SK-N-MC (cell line): ENCODE results near the gene CAMKMT.

Source experiments
- DNase-seq: peaks from one replicate; pipeline ENCODE4 v3.0.0-alpha.2; 2011; ENCODE audit warnings: low read depth, low spot score
- H3K27ac ChIP-seq: fragments of 200-600 bp; sonication (generic); 2 replicates; pipeline ENCODE4 v1.5.1; 2016; ENCODE audit warnings: mixed run types
- H3K36me3 ChIP-seq: fragments of 200-600 bp; sonication (generic); 2 replicates; pipeline ENCODE4 v1.6.1; 2017; ENCODE audit warnings: antibody characterized with exemption, low read length, mixed read lengths; ENCODE audit not compliant: insufficient read depth
- H3K4me3 ChIP-seq: fragments of 200-600 bp; sonication (generic); 2 replicates; pipeline ENCODE4 v1.5.1; 2016
- H3K9ac ChIP-seq: fragments of 200-600 bp; sonication (generic); 2 replicates; pipeline ENCODE4 v1.8.0; 2017; ENCODE audit warnings: mixed run types, mixed read lengths; ENCODE audit not compliant: insufficient read length
- H3K9me3 ChIP-seq: fragments of 200-600 bp; sonication (generic); 2 replicates; pipeline ENCODE4 v1.6.1; 2017; ENCODE audit warnings: low read depth, mild to moderate bottlenecking, antibody characterized with exemption, low read length, moderate library complexity, mixed read lengths
- EZH2 ChIP-seq: fragments of 200-600 bp; sonication (generic); IDR thresholded peaks from one replicate; pipeline ENCODE4 v1.6.1; 2017; ENCODE audit warnings: antibody characterized with exemption
- FOXP2 ChIP-seq: optimal IDR thresholded peaks from 2 replicates; pipeline ENCODE3; 2011; ENCODE audit warnings: mild to moderate bottlenecking, moderate library complexity; ENCODE audit not compliant: insufficient read depth; ENCODE audit errors: extremely low read length, control extremely low read depth
- POLR2AphosphoS5 ChIP-seq: IDR thresholded peaks from 2 replicates; pipeline ENCODE4 v1.6.1; 2012; ENCODE audit warnings: mild to moderate bottlenecking, low read depth, low read length, borderline replicate concordance

The CAMKMT gene

GRCh38 chr2:44632931-44633689 is 271.4 kb downstream of the CAMKMT start:
- TF ChIP-seq FOXP2 (no peak), EZH2 (no peak), POLR2AphosphoS5 (no peak)

DNA sequence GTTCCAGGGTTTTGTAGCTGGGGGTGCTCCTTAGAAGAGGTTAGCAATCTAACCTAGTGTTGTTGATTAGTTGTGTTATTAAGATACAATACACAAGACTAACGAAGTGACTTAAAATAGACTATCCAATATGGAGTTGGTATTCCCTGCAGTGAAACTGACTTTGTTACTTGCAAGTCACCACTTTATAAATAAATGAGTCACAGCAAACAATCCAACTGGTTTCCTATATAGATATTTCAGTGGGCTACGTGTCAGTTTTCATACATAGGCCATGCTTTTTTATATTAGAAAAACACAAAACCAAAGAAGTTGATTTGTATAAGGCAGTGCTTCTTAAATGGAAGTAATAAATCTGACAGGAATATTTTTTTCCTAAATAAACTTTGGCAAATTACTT is 274.0 kb downstream of the CAMKMT start:
- no peak for DNase-seq
- Histone ChIP-seq H3K36me3 (no peaks in the 10 kb centered on the region), H3K9ac (no peak overlapping the region), H3K9me3 (no peaks in the 10 kb centered on the region), H3K27ac (no peak overlapping the region), H3K4me3 (no peak overlapping the region)
- TF ChIP-seq POLR2AphosphoS5 (no peak), EZH2 (no peak), FOXP2 (no peak)

More at GRCh38 chr2:44632931-44633689, 271.4 kb downstream of the CAMKMT start:
- Histone ChIP-seq H3K9ac (no peak overlapping the region), H3K27ac (no peak overlapping the region), H3K9me3 (no peaks in the 10 kb centered on the region), H3K36me3 (no peaks in the 10 kb centered on the region), H3K4me3 (no peak overlapping the region)
- DNase-seq, result no peak

DNA sequence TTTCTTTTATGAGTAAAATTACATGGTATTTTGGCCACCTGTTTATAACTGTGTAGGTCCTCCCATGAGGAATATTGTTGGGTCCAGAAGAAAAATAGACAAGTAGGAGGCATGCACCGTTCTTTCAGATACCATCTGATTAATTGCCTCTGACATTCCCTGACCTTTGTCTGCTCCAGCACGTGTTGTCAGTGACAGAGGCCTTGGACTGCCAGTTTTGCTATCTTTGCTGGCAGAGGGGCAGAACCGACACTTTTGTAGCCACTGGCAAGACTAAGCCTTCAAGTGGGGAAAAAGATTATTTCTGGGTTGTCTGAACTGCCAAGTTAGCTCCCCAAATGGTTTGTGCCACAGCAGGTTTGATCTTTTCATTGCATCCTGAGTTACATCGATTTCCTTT is 276.9 kb downstream of the CAMKMT start:
- Histone ChIP-seq H3K9ac (no peak overlapping the region), H3K9me3 (no peaks in the 10 kb centered on the region), H3K27ac (no peak overlapping the region), H3K36me3 (no peaks in the 10 kb centered on the region), H3K4me3 (no peak overlapping the region)
- TF ChIP-seq FOXP2 (no peak), EZH2 (no peak), POLR2AphosphoS5 (no peak)
- no peak for DNase-seq

- H3K4me3 ChIP-seq, result no peak overlapping the region
- no peak overlapping the region for H3K9ac ChIP-seq
- TF ChIP-seq EZH2, result no peak
- no peaks in the 10 kb centered on the region for H3K36me3 ChIP-seq
- DNase-seq, result no peak
- H3K27ac ChIP-seq, result no peak overlapping the region
- no peaks in the 10 kb centered on the region for H3K9me3 ChIP-seq
These were observed 277.7 kb downstream of the CAMKMT start for GRCh38 chr2:44639399-44639798.

DNA sequence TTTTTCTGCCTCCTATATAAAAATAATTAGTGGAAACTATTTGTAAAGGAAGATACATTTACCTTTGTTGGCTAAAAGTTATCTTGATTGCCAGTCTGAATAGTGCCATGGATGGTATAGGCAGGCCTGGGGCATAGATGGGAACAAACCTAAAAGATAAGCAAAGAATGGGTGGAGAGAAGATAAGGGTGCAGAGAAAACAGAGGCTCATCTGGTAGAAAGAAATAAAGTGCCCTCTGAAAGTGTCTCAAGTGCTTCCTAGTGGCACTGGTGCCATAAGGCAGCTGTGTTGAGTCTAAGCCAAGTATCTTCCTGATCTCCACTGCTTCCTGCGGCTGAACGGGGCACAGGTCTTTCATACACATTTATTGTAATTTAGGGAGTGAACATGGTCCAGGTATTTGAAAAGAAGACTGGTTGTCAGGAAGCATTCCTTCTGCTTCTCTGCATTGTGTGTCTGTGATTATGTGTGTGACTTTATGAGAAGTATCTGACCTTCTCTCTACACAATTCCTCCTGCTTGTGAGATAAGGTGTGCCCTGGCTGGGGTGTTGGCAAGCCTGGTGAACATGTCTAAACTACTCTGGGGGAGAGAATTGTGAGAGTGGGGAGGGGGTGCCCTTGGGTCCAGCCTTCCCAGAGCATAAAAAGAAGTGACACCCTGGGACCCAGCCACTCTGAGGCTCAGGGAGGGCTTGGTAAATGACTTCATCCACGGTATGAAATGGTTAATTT is 280.5 kb downstream of the CAMKMT start:
- Histone ChIP-seq H3K36me3 (no peaks in the 10 kb centered on the region), H3K9me3 (no peaks in the 10 kb centered on the region), H3K9ac (no peak overlapping the region), H3K27ac (no peak overlapping the region), H3K4me3 (no peak overlapping the region)
- DNase-seq, result no peak
- TF ChIP-seq FOXP2 (no peak), EZH2 (no peak), POLR2AphosphoS5 (no peak)

GRCh38 chr2:44645937-44646336 is 284.2 kb downstream of the CAMKMT start:
- Histone ChIP-seq H3K4me3 (no peak overlapping the region), H3K27ac (no peak overlapping the region), H3K36me3 (no peaks in the 10 kb centered on the region), H3K9ac (no peak overlapping the region), H3K9me3 (no peaks in the 10 kb centered on the region)
- TF ChIP-seq FOXP2 (no peak), EZH2 (no peak), POLR2AphosphoS5 (no peak)
- no peak for DNase-seq

- Histone ChIP-seq H3K4me3 (no peak overlapping the region), H3K27ac (no peak overlapping the region), H3K36me3 (no peaks in the 10 kb centered on the region), H3K9ac (no peak overlapping the region), H3K9me3 (no peaks in the 10 kb centered on the region)
- TF ChIP-seq EZH2, result no peak
- no peak for TF ChIP-seq FOXP2
- TF ChIP-seq POLR2AphosphoS5, result no peak
- no peak for DNase-seq
These were observed 287.6 kb downstream of the CAMKMT start for GRCh38 chr2:44649381-44649780.

GRCh38 chr2:44650796-44651195 is 289.0 kb downstream of the CAMKMT start:
- Histone ChIP-seq H3K27ac (no peak overlapping the region), H3K9ac (no peak overlapping the region), H3K36me3 (no peaks in the 10 kb centered on the region), H3K4me3 (no peak overlapping the region), H3K9me3 (no peaks in the 10 kb centered on the region)
- DNase-seq, result no peak
- TF ChIP-seq POLR2AphosphoS5 (no peak), EZH2 (no peak), FOXP2 (no peak)

DNA sequence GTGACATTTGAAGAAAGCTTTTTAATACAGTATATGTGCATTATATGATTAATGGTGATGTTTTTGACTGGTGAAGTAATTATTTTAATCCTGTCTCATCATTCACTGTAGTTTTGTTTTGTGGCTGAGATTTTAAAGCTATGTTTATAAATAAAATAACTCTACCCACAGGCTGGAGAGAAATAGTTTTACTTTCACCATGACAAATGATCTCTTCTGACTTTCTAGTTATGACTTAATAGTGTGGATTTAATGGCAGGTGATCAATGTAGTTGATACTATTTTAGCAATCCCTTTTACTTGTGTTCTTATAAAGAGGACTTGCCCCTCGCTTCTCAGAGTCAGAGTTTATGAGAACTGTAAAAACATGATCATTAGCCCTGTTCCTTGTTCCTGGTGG is 290.2 kb downstream of the CAMKMT start:
- H3K9me3 ChIP-seq, result no peaks in the 10 kb centered on the region
- H3K9ac ChIP-seq, result no peak overlapping the region
- H3K4me3 ChIP-seq, result no peak overlapping the region
- DNase-seq, result no peak
- H3K27ac ChIP-seq, result no peak overlapping the region
- H3K36me3 ChIP-seq, result no peaks in the 10 kb centered on the region
- TF ChIP-seq POLR2AphosphoS5 (no peak), EZH2 (no peak), FOXP2 (no peak)
